Measurements from ENCODE around the gene C2CD2.

DNA sequence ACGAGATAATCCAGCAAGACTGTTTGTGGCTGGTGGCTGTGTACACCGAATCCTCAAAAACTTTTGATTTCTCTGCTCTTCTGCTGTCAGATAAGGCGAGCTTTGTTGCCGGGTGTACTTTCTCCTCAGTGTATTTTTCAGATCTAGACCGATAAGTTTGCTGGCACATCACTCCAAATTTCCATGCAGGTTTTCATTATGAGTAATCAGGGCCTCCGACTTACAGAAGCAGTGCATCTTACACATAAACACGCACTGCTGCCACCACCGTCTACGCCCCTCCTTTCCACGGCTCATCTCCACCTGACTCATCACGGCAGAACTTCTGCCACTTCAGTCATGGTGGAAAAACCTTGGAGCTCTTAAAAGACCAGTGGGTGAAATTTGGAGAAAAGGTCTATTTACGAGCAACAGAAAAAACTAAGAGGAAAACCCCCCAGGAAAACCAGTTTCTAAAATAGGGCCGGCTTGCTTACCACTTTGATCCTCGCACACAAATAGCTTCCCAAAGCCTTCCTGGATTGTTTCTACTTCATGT, 48.7 kb upstream of the C2CD2 start:
- TF ChIP-seq, protein P1, sequence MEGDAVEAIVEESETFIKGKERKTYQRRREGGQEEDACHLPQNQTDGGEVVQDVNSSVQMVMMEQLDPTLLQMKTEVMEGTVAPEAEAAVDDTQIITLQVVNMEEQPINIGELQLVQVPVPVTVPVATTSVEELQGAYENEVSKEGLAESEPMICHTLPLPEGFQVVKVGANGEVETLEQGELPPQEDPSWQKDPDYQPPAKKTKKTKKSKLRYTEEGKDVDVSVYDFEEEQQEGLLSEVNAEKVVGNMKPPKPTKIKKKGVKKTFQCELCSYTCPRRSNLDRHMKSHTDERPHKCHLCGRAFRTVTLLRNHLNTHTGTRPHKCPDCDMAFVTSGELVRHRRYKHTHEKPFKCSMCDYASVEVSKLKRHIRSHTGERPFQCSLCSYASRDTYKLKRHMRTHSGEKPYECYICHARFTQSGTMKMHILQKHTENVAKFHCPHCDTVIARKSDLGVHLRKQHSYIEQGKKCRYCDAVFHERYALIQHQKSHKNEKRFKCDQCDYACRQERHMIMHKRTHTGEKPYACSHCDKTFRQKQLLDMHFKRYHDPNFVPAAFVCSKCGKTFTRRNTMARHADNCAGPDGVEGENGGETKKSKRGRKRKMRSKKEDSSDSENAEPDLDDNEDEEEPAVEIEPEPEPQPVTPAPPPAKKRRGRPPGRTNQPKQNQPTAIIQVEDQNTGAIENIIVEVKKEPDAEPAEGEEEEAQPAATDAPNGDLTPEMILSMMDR (IDR thresholded peaks at IDR 0.05), result no peak
- no peak for TF ChIP-seq POLR2A (IDR thresholded peaks at IDR 0.05)

Data from Peyer's patch (tissue), 4 donors.